ENCODE data around the gene TTC39C.

TTC39C gene

GRCh38 chr18:24089515-24090337 lies 75.2 kb downstream of the TTC39C start:
- DNase-seq: no peak

DNA sequence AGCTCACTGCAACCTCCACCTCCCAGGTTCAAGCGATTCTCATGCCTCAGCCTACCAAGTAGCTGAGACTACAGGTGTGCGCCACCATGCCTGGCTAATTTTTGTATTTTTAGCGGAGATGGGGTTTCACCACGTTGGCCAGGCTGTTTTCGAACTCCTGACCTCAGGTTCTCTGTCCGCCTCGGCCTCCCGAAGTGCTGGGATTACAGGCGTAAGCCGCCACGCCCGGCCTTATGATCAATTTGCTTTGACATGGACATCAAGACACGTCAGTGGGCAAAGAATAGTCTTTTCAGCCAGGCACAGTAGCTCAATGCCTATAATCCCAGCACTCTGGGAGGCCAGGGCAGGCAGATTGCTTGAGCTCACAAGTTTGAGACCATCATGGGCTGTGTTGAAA lies 76.3 kb downstream of the TTC39C start:
- no peak for DNase-seq

DNA sequence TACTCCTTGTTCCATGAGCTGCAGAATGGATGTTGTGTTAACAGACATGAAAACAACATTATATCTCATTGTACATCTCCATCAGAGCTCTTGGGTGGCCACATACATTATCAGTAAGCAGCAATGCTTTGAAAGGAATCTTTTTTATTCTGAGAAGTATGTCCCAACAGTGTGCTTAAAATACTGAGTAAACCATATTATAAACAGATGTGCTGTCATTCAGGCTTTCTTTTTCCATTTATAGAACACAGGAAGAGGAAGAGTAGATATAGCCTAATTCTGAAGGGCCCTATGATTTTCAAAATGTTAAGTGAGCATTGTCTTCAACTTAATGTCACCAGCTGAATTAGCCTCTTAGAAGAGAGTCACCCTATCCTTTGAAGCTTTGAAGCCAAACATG lies 80.0 kb downstream of the TTC39C start:
- DNase-seq: no peak

GRCh38 chr18:24095976-24096375 lies 81.4 kb downstream of the TTC39C start:
- no peak for DNase-seq

DNA sequence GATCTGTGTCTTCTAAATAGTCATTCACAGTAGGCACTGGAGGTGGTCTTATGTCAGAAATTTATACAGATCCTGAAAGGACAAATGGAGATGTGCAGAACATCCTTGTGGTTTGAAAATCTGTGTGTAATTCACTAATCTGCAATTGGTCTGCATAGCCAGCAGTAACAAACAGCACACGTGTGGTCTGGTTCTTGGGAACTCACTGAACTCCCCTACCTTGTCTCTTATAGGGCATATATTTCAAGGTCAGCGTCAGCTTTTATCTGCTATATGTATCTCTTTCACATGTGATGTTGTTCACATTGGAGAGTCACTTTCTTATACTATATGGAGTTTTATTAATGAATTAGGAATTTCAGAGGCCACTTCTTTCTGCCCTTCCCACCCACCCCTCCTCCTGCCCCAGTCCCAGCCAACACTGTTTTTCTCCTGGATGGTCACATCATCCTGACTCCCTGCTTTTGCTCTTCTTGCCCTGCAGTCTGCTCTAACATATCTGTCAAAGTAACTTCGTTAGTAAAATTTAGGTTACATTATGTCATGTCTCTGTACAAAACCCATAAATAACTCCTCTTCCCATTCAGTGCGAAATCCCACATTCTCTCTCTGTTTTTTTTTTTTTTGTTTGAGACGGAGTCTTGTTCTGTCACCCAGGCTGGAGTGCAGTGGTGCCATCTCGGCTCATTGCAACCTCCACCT lies 88.9 kb downstream of the TTC39C start:
- DNase-seq: no peak

GRCh38 chr18:24104486-24104885 lies 89.9 kb downstream of the TTC39C start:
- no peak for DNase-seq

DNA sequence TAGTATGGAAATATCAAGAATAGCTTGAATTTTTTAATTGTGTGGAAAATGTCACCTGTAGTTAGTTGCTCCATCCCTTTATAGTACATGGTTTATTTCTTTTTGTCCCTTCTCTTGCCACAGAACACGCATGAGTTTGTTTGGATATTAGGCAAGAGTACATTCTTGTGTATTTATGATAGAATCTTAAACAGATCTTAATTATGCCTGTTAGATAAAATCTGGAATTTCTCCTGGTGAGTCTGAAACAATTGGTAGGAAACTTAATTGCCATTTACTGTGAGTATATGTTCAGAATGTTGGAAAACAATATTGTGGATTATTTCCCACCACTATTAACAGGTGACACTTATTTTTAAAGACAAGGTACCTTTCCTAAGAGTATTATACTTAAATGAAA lies 94.1 kb downstream of the TTC39C start:
- no peak for DNase-seq

DNA sequence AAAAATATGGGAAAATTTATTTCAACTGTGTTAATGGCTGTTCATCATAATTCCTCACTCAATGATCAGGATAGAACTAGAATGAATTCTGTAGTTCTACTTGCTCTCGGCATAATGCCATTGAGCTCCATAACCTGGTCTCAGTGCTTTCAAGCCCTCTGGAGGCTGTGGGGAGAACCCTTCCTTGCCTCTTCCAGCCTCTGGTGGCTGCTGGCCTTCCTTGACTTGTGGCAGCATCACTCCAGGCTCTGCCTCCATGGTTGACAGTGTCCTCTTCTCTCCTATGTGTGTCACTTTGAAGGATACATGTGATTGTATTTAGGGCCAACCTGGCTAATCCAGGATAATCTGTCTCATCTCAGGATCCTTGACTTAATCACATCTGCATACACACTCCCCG lies 97.4 kb downstream of the TTC39C start:
- no peak for DNase-seq

DNA sequence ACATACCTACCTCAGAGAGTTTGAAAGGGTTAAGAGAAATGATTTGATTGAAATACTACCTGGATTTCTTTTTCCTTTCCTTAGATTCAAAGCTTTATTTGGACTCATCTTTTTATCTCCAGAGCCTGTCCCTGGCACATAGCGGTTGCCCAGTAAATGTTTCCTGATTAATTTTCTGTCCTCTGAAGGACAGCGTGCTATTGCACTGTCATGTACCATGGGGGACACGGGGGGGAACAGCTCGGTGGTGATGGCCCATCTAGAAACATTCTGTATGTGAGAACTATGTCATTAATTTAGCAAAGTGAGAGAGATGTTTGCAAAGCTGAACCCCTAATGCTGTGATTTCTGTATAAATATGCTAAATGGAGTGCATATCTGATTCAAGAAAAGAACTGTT lies 97.9 kb downstream of the TTC39C start:
- DNase-seq: no peak

- DNase-seq: no peak
These were observed 98.5 kb downstream of the TTC39C start for GRCh38 chr18:24112874-24113615.

- no peak for DNase-seq
These were observed 100.5 kb downstream of the TTC39C start for GRCh38 chr18:24114924-24115549.

DNA sequence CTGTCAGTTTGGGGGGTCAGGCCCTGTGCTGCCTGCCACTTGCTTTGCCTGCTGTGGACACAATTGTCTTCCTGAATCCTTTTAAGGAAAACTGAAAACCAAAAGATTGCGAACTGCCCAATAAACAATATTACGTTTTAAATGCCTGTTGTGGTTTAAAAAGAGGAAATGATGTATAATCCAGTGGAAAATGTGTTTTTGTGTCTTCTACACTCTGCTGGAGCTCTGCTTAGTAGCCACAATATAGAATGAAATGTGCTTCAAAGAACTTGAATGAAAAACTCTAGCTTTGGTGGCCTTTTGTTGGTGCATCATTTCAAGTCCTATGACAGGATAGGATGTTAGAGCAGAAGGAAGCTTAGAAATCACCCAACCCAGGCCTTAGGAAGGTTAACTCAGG lies 101.1 kb downstream of the TTC39C start:
- DNase-seq: no peak

DNA sequence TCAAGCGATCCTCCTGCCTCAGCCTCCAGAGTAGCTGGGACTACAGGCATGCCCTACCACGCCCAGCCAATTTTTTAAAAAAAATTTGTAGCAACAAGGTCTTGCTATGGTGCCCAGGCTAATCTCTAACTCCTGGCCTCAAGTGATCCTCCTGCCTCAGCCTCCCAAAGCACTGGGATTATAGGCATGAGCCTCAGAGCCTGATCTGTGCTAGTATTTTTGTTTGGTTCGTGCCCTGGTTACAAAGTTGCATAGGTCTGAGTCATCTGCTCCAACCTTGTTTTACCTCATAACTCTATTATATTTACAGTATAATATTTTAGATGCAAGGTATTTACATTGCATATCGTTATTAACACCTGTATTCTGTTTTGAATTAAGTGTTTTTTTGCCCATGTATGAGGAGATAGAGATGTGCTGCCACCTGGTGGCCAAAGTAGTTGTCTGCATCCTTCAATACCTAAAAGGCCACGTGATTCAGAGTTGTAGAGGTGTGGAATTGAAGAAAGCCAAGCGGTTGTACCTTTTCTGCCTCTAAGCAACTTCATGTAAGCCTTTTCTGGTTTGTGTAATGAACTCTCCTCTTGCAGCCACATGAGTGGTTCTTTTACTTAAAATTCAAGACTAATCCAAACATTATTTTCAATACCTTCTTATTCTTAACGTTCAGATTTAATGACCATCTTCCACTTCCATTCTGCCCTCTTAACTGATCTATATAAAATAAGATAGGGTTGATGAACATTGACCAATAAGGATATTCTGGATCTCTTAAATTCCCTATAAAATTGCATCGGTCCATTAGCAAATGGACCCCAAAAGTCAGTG lies 104.4 kb downstream of the TTC39C start:
- DNase-seq: peak; percentile 48 to 82 (median 63)

GRCh38 chr18:24120676-24121075 lies 106.1 kb downstream of the TTC39C start:
- DNase-seq: no peak

GRCh38 chr18:24121625-24122024 lies 107.1 kb downstream of the TTC39C start:
- DNase-seq: no peak

GRCh38 chr18:24126155-24126961 lies 111.8 kb downstream of the TTC39C start:
- DNase-seq: no peak

GRCh38 chr18:24127735-24128134 lies 113.2 kb downstream of the TTC39C start:
- DNase-seq: no peak

DNA sequence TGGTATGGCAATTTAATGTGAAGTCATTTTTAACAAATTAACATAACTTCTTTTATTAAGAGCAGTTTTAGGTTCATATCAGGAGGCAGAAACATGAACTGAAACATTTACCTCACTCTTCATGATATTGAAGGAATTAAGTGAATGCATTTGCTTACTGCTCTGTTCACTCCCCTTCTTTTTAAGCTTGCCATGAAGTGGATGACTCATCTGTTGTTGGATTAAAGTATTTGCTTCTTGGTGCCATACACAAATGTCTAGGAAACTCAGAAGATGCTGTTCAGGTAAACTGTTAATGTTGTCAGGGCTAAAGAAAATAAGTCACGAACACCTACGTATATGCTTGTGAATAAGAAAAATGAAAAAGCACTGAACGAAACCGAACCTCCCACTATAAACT lies 114.1 kb downstream of the TTC39C start:
- no peak for DNase-seq

DNA sequence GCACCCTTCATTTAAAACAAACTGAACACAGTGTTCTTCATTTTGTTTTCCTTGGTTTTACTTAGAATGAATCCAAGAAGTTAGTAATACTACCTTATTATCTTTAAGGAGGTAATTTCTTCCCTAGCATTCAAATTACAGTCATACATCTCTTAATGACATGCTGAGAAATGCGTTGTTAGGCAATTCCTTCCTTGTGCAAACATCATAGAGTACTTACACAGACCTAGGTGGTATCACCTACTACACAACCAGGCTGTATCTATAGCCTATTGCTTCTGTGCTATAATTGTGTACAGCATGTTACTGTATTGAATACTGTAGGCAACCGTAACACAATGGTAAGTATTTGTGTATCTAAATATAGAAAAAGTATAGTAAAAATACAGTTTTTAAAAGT lies 115.9 kb downstream of the TTC39C start:
- no peak for DNase-seq

- no peak for DNase-seq
These were observed 122.4 kb downstream of the TTC39C start for GRCh38 chr18:24136967-24137373.

- DNase-seq: no peak
These were observed 123.8 kb downstream of the TTC39C start for GRCh38 chr18:24138409-24138788.

Data from activated CD4-positive, CD25-positive, alpha-beta regulatory T cell (primary cell).